Activated T-helper 1 cell treated with anti-CD3 and anti-CD28 coated beads, Interleukin-2, amount 50 U/mL, for 16 hours (primary cell): ENCODE results near the gene RPL3.

ENCODE experiments used
- DNase-seq, 2 donors: peaks; one replicate each; pipeline ENCODE4 v3.0.0-alpha.2; 2020; ENCODE audit warnings: low read depth in 1 of 2, low spot score in 1 of 2

RPL3 gene

GRCh38 chr22:39284142-39284980 is 35.1 kb downstream of the RPL3 start:
- DNase-seq: no peak

GRCh38 chr22:39283322-39284141 is 35.9 kb downstream of the RPL3 start:
- no peak for DNase-seq

GRCh38 chr22:39282645-39283321 is 36.6 kb downstream of the RPL3 start:
- no peak for DNase-seq

GRCh38 chr22:39281126-39281525 is 38.3 kb downstream of the RPL3 start:
- DNase-seq: no peak

GRCh38 chr22:39280250-39280649 is 39.2 kb downstream of the RPL3 start:
- DNase-seq: no peak

- DNase-seq: no peak
These were observed 40.1 kb downstream of the RPL3 start for GRCh38 chr22:39279170-39279850.

- DNase-seq: no peak
These were observed 41.4 kb downstream of the RPL3 start for GRCh38 chr22:39278040-39278439.

- no peak for DNase-seq
These were observed 42.2 kb downstream of the RPL3 start for GRCh38 chr22:39277142-39277607.

GRCh38 chr22:39276440-39277141 is 42.8 kb downstream of the RPL3 start:
- DNase-seq: no peak

GRCh38 chr22:39275814-39276439 is 43.5 kb downstream of the RPL3 start:
- no peak for DNase-seq

- no peak for DNase-seq
These were observed 45.2 kb downstream of the RPL3 start for GRCh38 chr22:39273950-39274887.

- no peak for DNase-seq
These were observed 48.6 kb downstream of the RPL3 start for GRCh38 chr22:39270792-39271191.

GRCh38 chr22:39270280-39270679 is 49.1 kb downstream of the RPL3 start:
- DNase-seq: no peak

- no peak for DNase-seq
These were observed 50.2 kb downstream of the RPL3 start for GRCh38 chr22:39269095-39269790.

- DNase-seq: no peak
These were observed 50.8 kb downstream of the RPL3 start for GRCh38 chr22:39268645-39269044.

GRCh38 chr22:39267974-39268373 is 51.4 kb downstream of the RPL3 start:
- no peak for DNase-seq

GRCh38 chr22:39266398-39267030 is 52.9 kb downstream of the RPL3 start:
- no peak for DNase-seq
